ENCODE data around the gene HFE. TPM values are rescaled to one million over a fixed set of nuclear protein-coding genes. Genes with fewer than 3 reads are reported as not detected.

Gene HFE
- total and polyA plus RNA-seq, 2 of the 13 experiments (the other 11 are each of a cell fraction or from before 2014, with no cell fraction given): 3.7 to 6.3 TPM

- peak; percentile 95 for TF ChIP-seq RBFOX2 (IDR thresholded peaks at IDR 0.05; ENCODE audit: low read depth, low read length)
- peak; percentile 94; the same call in 1 of the 2 replicates for TF ChIP-seq PAWR (CRISPR knock-in tag; IDR thresholded peaks at IDR 0.05; ENCODE audit: borderline replicate concordance)
- no peak for TF ChIP-seq ZNF292 (CRISPR knock-in tag; IDR thresholded peaks at IDR 0.05; ENCODE audit: borderline replicate concordance, low read depth)
- TF ChIP-seq ZNF235 (CRISPR knock-in tag; IDR thresholded peaks at IDR 0.05; ENCODE audit: borderline replicate concordance): no peak
- TF ChIP-seq FLYWCH1 (CRISPR knock-in tag; IDR thresholded peaks at IDR 0.05): no peak; the same call in 1 of the 2 replicates
- TF ChIP-seq ZSCAN30 (CRISPR knock-in tag; IDR thresholded peaks at IDR 0.05): 0 out of 2 replicates have a peak, but pooled peaks have one; percentile 82
- TF ChIP-seq ZBTB14 (CRISPR knock-in tag; IDR thresholded peaks at IDR 0.05): no peak
- TF ChIP-seq RFXAP (CRISPR knock-in tag; IDR thresholded peaks at IDR 0.05; ENCODE audit: borderline replicate concordance): peak; percentile 86; the same call in 1 of the 2 replicates
- peak; percentile 55; the same call in 1 of the 2 replicates for TF ChIP-seq TFE3 (CRISPR knock-in tag; IDR thresholded peaks at IDR 0.05)
- no peak for TF ChIP-seq PCBP2 (optimal IDR thresholded peaks at IDR 0.05; ENCODE audit: low read depth, low read length, poor library complexity, severe bottlenecking)
- peak; percentile 89 for TF ChIP-seq ZNF589 (CRISPR knock-in tag; conservative IDR thresholded peaks at IDR 0.05)
- no peak for TF ChIP-seq SRSF9 (IDR thresholded peaks at IDR 0.05; ENCODE audit: borderline replicate concordance, insufficient read depth, low read depth, low read length, poor library complexity, severe bottlenecking)
- peak; percentile 96; the same call in 1 of the 2 replicates for TF ChIP-seq EED (CRISPR knock-in tag; IDR thresholded peaks at IDR 0.05)
- TF ChIP-seq TFDP1 (CRISPR knock-in tag; IDR thresholded peaks at IDR 0.05; ENCODE audit: borderline replicate concordance): peak; percentile 95; the same call in 1 of the 2 replicates
- peak; percentile 87 for TF ChIP-seq ZNF747 (CRISPR knock-in tag; IDR thresholded peaks at IDR 0.05; ENCODE audit: borderline replicate concordance)
- peak; percentile 90 for TF ChIP-seq ZNF430 (CRISPR knock-in tag; IDR thresholded peaks at IDR 0.05)
- TF ChIP-seq BATF2 (CRISPR knock-in tag; IDR thresholded peaks at IDR 0.05): peak; percentile 84; the same call in 1 of the 2 replicates
- TF ChIP-seq PREB (CRISPR knock-in tag; IDR thresholded peaks at IDR 0.05): no peak
- TF ChIP-seq MNT (IDR thresholded peaks at IDR 0.05): no peak
- TF ChIP-seq MXD4 (CRISPR knock-in tag; IDR thresholded peaks at IDR 0.05): peak; percentile 52; the same call in 1 of the 2 replicates
- peak; percentile 95 for TF ChIP-seq YEATS2 (CRISPR knock-in tag; IDR thresholded peaks at IDR 0.05; ENCODE audit: borderline replicate concordance)
- TF ChIP-seq GATAD2A (CRISPR knock-in tag; IDR thresholded peaks at IDR 0.05): peak; percentile 84
Measured at GRCh38 chr6:26103770-26104456, 16.7 kb downstream of the HFE start (continued).
